ENCODE data around the gene GATAD2B.
"Not testable (repeated sequence)": the region's sequence is repeated elsewhere in the genome, so short reads cannot be mapped to it uniquely, and the experiment has no call there.

GATAD2B gene

DNA sequence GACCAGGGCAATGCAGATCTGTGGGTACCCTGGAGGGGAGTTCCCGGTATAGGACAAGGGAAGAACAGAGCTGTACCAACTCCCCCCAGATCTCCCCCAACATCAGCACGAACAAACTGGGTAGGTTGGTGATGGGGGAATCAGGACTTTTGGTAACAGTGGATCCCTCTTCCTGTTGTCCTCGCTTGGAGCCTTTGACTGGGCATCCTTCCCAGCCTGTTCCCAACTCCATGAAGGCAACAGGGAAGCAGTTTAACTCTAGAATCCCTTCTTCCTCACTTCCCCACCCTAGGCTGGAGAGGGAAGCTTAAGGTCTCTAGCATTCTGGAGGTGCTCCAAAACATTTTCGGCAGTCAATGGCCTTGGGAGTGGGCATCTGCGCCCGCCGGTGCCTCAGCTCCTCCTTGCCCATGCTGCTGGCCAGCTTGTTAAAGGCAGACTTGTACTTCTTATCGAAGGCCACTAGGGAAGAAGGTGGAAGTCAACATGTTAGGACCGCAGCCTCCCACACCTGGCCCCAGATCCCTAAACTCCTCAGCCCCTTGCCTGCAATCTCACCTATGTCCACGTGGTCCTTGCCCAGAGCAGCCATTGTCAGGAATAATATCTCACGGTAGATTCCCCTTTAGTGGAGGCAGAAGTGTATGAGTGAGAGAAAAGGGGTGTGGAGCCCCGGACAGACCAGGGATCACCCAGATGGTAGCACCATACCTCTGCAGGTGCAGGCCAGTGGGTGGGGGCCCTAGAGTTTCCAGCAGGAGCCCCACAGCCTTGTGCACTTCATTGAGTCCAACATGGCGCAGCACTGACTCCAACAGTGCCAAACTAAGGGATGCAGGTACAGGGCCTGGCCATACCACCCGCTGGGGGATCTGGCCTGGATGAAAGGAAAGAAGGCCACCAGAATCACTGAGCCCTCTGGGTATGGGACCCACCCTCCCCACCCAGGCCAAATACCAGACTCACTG lies 7.5 kb upstream of the GATAD2B start:
- no peak for DNase-seq (ENCODE audit: low read depth)

- no peak for DNase-seq (ENCODE audit: low read depth)
These were observed 6.7 kb upstream of the GATAD2B start for GRCh38 chr1:153929426-153929825.

DNA sequence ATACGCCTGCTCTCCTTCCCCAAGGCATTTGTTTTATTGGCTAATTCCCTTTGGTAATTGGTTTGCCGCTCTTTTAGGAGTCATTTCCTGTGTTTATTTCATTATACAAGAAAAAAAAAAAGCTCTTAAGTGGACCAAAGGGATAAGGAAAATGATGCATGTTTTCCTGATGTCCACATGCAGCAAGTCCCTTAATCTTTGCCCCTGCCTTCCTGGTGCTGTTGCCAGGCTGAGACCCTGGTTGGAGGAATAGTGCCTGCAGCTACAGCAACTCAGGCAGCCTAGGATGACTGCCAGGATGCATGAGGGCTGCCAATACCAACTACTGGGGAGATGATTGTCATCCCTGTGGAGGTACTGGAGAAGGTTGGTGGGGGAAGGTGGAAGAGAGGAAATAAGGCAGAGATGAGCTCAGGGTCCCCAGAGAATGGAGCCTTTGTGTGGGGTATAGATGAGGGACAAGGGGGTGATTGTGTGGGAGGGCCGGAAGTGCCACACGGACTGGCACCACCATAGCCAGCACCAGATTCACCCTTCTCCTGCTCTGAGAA lies 6.1 kb upstream of the GATAD2B start:
- no peak for DNase-seq (ENCODE audit: low read depth)

- no peak for DNase-seq (ENCODE audit: low read depth)
These were observed 5.5 kb upstream of the GATAD2B start for GRCh38 chr1:153928245-153928644.

GRCh38 chr1:153926405-153926804 lies 3.6 kb upstream of the GATAD2B start:
- no peak for DNase-seq (ENCODE audit: low read depth)

- DNase-seq (ENCODE audit: low read depth): peak; percentile 46
These were observed 448 bp downstream of the GATAD2B start for GRCh38 chr1:153922076-153922971.

DNA sequence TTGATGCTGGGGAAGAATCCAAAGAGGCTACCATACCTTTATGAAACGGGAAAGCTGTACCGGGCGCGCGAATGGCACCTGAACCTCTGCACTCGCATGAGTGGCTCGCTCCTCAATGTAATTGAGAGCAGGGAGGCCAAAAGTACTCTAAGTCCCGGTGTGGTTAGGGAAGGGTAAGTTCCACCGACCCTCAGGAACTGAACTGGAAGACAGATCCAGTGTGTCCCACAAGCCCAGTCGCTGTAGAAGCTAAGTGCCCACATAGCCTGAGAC lies 1.0 kb downstream of the GATAD2B start:
- no peak for DNase-seq (ENCODE audit: low read depth)

DNA sequence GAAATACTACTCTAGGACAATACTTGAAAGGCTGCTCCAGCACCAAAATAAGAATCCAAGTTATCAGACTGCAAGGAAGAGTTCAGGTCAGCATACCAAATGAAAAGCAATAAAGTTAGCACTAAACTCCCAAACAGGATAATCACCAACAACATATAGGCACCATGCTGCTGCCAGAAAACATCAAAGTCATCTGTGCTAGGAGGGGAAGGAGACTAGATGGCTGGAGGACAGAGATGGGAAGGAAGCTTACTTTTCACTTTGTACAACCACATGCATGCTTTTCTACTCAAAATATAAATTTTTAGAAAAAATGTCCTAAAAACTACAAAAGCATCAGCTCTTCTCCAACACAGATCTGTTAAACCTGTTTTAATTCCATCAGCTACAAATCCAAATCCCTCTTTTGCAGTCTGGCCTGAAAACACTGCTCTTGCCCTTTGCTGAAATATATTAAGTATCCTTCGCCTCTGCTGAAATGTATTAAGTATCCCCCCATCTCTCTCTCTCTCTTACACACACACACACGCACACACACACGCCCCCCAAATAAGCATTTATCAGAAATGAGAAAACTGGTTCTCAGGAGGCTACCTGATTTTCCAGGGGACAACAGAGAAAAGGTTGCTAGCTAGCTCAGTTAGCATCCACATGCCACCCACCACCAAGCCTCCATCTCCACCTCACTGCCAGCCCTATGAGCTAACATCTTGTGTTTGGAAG lies 1.5 kb downstream of the GATAD2B start:
- DNase-seq (ENCODE audit: low read depth): no peak

- no peak for DNase-seq (ENCODE audit: low read depth)
These were observed 2.6 kb downstream of the GATAD2B start for GRCh38 chr1:153919876-153920852.

DNA sequence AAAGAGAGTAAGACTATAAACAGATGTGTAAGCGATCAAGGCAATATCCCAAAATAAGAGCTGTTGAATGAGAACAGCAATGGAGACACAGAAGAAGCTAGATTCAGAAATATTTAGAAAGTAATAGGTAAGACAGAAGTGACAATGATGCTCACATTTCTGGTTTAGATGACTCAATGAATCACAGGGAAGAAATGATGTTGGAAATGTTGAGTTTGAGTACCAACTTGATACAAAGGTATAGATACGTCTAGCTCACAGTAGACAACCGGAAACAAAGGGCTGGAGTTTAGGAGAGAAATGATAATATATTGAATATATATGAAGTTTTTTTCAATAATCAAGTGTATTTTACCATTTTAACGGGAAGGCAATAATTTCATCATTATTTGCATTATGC lies 6.5 kb downstream of the GATAD2B start:
- no peak for DNase-seq (ENCODE audit: low read depth)

DNA sequence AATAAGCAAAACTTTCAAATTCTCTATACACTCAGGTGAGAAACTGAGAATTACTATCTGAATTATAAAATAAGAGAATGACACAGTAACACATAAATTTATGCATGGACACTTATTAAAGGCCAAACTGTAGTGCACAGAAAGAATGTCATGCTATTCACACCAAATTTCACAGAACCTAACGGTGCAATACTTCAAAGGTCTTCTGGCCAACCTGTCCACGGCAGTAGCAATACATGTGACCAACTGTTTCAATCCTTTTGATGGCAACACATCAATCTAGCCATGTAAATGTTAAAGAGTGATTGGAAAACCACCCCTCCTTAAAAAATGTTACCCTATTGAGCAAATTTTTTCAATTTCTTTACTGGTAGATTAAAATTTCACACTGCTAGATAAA lies 10.4 kb downstream of the GATAD2B start:
- DNase-seq (ENCODE audit: low read depth): no peak

DNA sequence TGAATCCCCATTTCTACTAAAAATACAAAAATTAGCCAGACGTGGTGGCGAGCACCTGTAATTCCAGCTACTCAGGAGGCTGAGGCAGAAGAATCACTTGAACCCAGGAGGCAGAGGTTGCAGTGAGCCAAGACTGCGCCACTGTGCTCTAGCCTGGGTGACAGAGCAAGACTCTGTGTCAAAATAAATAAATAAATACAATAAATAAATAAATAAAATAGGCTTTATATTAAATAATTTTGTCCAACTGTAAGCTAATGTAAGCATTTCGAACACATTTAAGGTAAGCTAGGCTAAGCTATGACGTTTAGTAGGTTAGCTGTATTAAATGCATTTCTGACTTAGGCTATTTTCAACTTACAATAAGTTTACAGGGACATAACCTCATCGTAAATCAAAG lies 12.2 kb downstream of the GATAD2B start:
- DNase-seq (ENCODE audit: low read depth): not testable (repeated sequence)

- no peak for DNase-seq (ENCODE audit: low read depth)
These were observed 14.7 kb downstream of the GATAD2B start for GRCh38 chr1:153908071-153908470.

- DNase-seq (ENCODE audit: low read depth): no peak
These were observed 15.6 kb downstream of the GATAD2B start for GRCh38 chr1:153907134-153907533.

DNA sequence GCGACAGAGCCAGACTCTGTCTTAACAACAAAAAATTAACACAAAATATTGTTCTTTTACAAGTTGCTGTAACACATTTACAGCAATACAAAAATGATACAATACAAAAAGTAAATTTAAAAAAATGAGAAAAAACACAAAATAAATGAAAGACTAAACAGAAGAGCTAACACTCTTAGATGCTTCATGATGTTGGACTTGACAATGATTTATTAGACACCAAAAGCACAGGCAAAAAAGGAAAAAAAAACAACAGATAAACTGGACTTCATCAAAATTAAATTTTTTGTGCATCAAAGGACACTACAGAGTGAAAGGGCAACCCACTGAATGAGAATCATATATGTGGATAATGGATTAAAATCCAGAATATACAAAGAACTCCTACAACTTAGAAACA lies 16.4 kb downstream of the GATAD2B start:
- no peak for DNase-seq (ENCODE audit: low read depth)

DNA sequence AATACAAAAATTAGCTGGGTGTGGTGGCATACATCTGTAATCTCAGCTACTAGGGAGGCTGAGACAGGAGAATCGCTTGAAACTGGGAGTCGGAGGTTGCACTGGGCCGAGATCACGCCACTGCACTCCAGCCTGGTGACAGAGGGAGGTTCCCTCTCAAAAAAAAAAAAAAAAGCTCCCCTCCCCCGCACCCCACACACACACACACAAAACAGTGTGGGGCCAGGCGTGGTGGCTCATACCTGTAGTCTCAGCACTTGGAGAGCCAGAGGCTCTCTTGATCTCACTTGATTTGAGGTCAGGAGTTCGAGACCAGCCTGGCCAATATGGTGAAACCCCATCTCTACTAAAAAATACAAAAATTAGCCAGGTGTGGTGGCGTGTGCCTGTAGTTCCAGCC lies 16.9 kb downstream of the GATAD2B start:
- not testable (repeated sequence) for DNase-seq (ENCODE audit: low read depth)

GRCh38 chr1:153903841-153904455 lies 18.8 kb downstream of the GATAD2B start:
- DNase-seq (ENCODE audit: low read depth): no peak

GRCh38 chr1:153899509-153899908 lies 23.3 kb downstream of the GATAD2B start:
- DNase-seq (ENCODE audit: low read depth): no peak

DNA sequence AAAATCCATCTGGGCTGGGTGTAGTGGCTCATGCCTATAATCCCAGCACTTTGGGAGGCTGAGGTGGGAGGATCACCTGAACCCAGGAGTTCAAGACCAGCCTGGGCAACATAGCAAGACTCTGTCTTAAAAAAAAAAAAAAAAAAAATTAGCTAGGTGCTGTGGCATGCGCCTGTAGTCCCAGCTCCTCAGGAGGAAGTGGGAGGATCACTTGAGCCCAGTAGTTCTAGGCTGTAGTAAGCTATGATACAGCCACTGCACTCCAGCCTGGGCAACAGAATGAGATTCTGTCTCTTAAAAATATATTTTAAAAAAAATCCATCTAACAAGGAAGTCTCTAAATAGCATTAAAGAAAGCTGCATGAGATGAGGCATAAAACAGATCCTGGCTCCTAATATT lies 26.9 kb downstream of the GATAD2B start:
- DNase-seq (ENCODE audit: low read depth): not testable (repeated sequence)

DNA sequence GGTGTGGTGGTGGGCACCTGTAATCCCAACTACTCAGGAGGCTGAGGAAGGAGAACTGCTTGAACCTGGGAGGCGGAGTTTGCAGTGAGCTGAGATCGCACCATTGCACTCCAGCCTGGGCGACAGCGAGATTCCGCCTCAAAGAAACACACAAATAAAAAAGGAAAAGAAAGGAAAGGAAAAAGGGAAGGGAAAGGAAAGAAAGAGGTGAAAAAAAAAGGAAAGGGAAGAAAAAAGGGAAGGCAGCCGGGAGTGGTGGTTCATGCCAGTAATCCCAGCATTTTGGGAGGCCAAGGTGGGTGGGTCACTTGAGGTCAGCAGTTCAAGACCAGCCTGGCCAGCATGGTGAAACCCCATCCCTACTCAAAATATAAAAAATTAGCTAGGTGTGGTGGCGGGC lies 31.7 kb downstream of the GATAD2B start:
- not testable (repeated sequence) for DNase-seq (ENCODE audit: low read depth)

Measured in activated T-cell treated with anti-CD3 and anti-CD28 coated beads for 1 hour (primary cell).